Stimulated activated naive CD8-positive, alpha-beta T cell treated with anti-CD3 and anti-CD28 coated beads, Interleukin-15, Interleukin-2, amounts not matched to agents 100 U/mL and 50 U/mL, for 24 hours (primary cell): ENCODE data around the gene IFNAR1.
A peak's percentile ranks its signal among the peaks of the same experiment; 100 is the strongest.
"Not testable (repeated sequence)": the region's sequence is repeated elsewhere in the genome, so short reads cannot be mapped to it uniquely, and the experiment has no call there.

Experiments
- ATAC-seq: fragments of 150-1000 bp; cut with Tn5 transposase; one replicate; pipeline ENCODE4 v1.10.0; 2021
- DNase-seq: peaks from one replicate; pipeline ENCODE4 v3.0.0; 2021

IFNAR1 gene

GRCh38 chr21:33348706-33349105, 23.9 kb downstream of the IFNAR1 start:
- DNase-seq (no peak), ATAC-seq (no peak)

GRCh38 chr21:33350676-33351075, 25.9 kb downstream of the IFNAR1 start:
- no peak for ATAC-seq
- no peak for DNase-seq

GRCh38 chr21:33355355-33355754, 30.6 kb downstream of the IFNAR1 start:
- no peak for DNase-seq

GRCh38 chr21:33355996-33356395, 31.2 kb downstream of the IFNAR1 start:
- no peak for ATAC-seq
- DNase-seq: no peak

More at GRCh38 chr21:33355355-33355754, 30.6 kb downstream of the IFNAR1 start:
- no peak for ATAC-seq

GRCh38 chr21:33357177-33357576, 32.4 kb downstream of the IFNAR1 start:
- no peak for DNase-seq
- ATAC-seq: no peak

- ATAC-seq: no peak
- DNase-seq: no peak
These were observed 34.7 kb downstream of the IFNAR1 start for GRCh38 chr21:33359446-33359845.

GRCh38 chr21:33360281-33360680, 35.5 kb downstream of the IFNAR1 start:
- DNase-seq: no peak
- ATAC-seq: no peak

GRCh38 chr21:33360881-33361602, 36.3 kb downstream of the IFNAR1 start:
- peak; percentile 87 for ATAC-seq
- peak; percentile 92 for DNase-seq

GRCh38 chr21:33362044-33362555, 37.3 kb downstream of the IFNAR1 start:
- peak; percentile 58 for ATAC-seq
- DNase-seq: no peak

GRCh38 chr21:33363911-33364609, 39.3 kb downstream of the IFNAR1 start:
- not testable (repeated sequence) for DNase-seq, ATAC-seq

GRCh38 chr21:33364830-33365229, 40.1 kb downstream of the IFNAR1 start:
- DNase-seq: no peak
- ATAC-seq: no peak

GRCh38 chr21:33367309-33367973, 42.7 kb downstream of the IFNAR1 start:
- no peak for DNase-seq
- no peak for ATAC-seq

GRCh38 chr21:33368124-33368523, 43.4 kb downstream of the IFNAR1 start:
- DNase-seq (no peak), ATAC-seq (no peak)

- ATAC-seq (no peak), DNase-seq (no peak)
These were observed 43.8 kb downstream of the IFNAR1 start for GRCh38 chr21:33368576-33368975.

GRCh38 chr21:33369586-33369985, 44.8 kb downstream of the IFNAR1 start:
- DNase-seq (no peak), ATAC-seq (no peak)

- DNase-seq (no peak), ATAC-seq (no peak)
These were observed 45.5 kb downstream of the IFNAR1 start for GRCh38 chr21:33370305-33370704.

- no peak for DNase-seq
- no peak for ATAC-seq
These were observed 46.6 kb downstream of the IFNAR1 start for GRCh38 chr21:33371366-33371765.

- DNase-seq (no peak), ATAC-seq (no peak)
These were observed 47.8 kb downstream of the IFNAR1 start for GRCh38 chr21:33372582-33372981.

GRCh38 chr21:33373451-33373850, 48.7 kb downstream of the IFNAR1 start:
- DNase-seq: no peak

GRCh38 chr21:33374080-33374449, 49.3 kb downstream of the IFNAR1 start:
- no peak for ATAC-seq

More at GRCh38 chr21:33373451-33373850, 48.7 kb downstream of the IFNAR1 start:
- ATAC-seq: no peak

GRCh38 chr21:33374450-33375096, 49.8 kb downstream of the IFNAR1 start:
- ATAC-seq (peak; percentile 81), DNase-seq (peak; percentile 57)

More at GRCh38 chr21:33374080-33374449, 49.3 kb downstream of the IFNAR1 start:
- DNase-seq: no peak

- no peak for DNase-seq
- ATAC-seq: no peak
These were observed 50.4 kb downstream of the IFNAR1 start for GRCh38 chr21:33375101-33375644.
